ENCODE data around the gene ECM2.

Gene ECM2

GRCh38 chr9:92446536-92446935 is 89.3 kb downstream of the ECM2 start:
- TF ChIP-seq EZH2 (optimal IDR thresholded peaks at IDR 0.05; ENCODE audit: low read depth, low read length), result no peak
- no peak for TF ChIP-seq CTCF (IDR thresholded peaks at IDR 0.05; ENCODE audit: low read length)
- Histone ChIP-seq H3K27me3 (replicated peaks; ENCODE audit: insufficient read depth, low read length) (no peaks in the 10 kb centered on the region), H2AFZ (ENCODE audit: low read length) (no peak overlapping the region), H3K36me3 (replicated peaks; ENCODE audit: insufficient read depth, low read length) (no peaks in the 10 kb centered on the region), H3K27ac (ENCODE audit: low read length) (no peak overlapping the region), H3K9ac (ENCODE audit: low read length) (no peak overlapping the region), H3K79me2 (ENCODE audit: low read length) (no peaks in the 10 kb centered on the region), H3K4me3 (ENCODE audit: low read length) (no peak overlapping the region), H3F3A (ENCODE audit: insufficient read depth, low read length) (no peaks in the 10 kb centered on the region), H4K20me1 (ENCODE audit: insufficient read depth, low read length) (no peaks in the 10 kb centered on the region), H3K9me3 (replicated peaks; ENCODE audit: insufficient read depth, low read length) (no peaks in the 10 kb centered on the region), H3K4me1 (ENCODE audit: low read length) (no peaks in the 10 kb centered on the region), H3K9me2 (replicated peaks; ENCODE audit: insufficient read depth, low read length) (no peaks in the 10 kb centered on the region), H3K4me2 (ENCODE audit: low read depth, low read length) (no peak overlapping the region)
- no peak for DNase-seq

Measured in MM.1S (cell line).